ENCODE measurements around the gene SHB.

DNA sequence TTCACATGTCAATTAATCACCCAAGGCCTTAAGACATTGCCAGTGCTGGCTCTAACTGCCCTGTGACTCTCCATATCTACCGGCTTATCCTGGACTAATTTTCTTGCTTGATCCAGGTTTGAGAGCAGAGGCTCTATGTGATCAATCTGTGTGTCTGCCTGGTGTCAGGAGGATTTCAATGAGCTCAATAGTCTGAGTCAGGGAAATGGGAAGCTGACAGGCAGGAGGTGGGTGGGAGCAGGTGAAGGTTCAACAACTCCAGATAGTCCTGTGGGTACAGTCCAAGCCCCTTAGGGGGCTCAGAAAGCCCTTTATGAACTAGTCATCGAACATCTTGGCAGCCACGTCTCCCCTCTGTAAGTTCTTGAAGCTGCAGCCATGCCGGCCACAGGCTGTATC is 72.2 kb downstream of the SHB start:
- TF ChIP-seq, protein P1, sequence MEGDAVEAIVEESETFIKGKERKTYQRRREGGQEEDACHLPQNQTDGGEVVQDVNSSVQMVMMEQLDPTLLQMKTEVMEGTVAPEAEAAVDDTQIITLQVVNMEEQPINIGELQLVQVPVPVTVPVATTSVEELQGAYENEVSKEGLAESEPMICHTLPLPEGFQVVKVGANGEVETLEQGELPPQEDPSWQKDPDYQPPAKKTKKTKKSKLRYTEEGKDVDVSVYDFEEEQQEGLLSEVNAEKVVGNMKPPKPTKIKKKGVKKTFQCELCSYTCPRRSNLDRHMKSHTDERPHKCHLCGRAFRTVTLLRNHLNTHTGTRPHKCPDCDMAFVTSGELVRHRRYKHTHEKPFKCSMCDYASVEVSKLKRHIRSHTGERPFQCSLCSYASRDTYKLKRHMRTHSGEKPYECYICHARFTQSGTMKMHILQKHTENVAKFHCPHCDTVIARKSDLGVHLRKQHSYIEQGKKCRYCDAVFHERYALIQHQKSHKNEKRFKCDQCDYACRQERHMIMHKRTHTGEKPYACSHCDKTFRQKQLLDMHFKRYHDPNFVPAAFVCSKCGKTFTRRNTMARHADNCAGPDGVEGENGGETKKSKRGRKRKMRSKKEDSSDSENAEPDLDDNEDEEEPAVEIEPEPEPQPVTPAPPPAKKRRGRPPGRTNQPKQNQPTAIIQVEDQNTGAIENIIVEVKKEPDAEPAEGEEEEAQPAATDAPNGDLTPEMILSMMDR (IDR thresholded peaks at IDR 0.05) = no peak
- no peak for TF ChIP-seq EZH2 (IDR thresholded peaks at IDR 0.05)
- TF ChIP-seq EZH2phosphoT487 (IDR thresholded peaks at IDR 0.05) = no peak
